Transverse colon (tissue), 4 donors: ENCODE results near the gene PDLIM7. TPM values are rescaled to one million over a fixed set of nuclear protein-coding genes. Genes with fewer than 3 reads are reported as not detected.

Experiments
- DNase-seq: peaks from one replicate; pipeline ENCODE4 v3.0.0-alpha.2; 2019
- H3K27ac ChIP-seq, 4 donors: fragments of 200-600 bp; sonication (generic); 2 replicates each; pipeline ENCODE4 v1.5.1; 2016 to 2018; ENCODE audit warnings: inconsistent platforms in 4 of 4
- H3K27me3 ChIP-seq: fragments of 200-600 bp; sonication (generic); 2 replicates; pipeline ENCODE4 v1.5.1; 2017; ENCODE audit warnings: inconsistent platforms
- H3K36me3 ChIP-seq, 4 donors: fragments of 200-600 bp; sonication (generic); 2 replicates each; pipeline ENCODE4 v1.5.1; 2017 to 2019; ENCODE audit warnings: inconsistent platforms in 4 of 4
- H3K4me1 ChIP-seq, 4 donors: fragments of 200-600 bp; sonication (generic); 2 replicates each; pipeline ENCODE4 v1.5.1; 2017 to 2020; ENCODE audit warnings: inconsistent platforms in 4 of 4
- H3K4me3 ChIP-seq, 4 donors: fragments of 200-600 bp; sonication (generic); 1 replicate in 1 of 4; 2 replicates in 3 of 4; pipeline versions ENCODE4 v1.5.1 to v1.6.1; 2017 to 2019; ENCODE audit warnings: inconsistent platforms in 4 of 4
- H3K9me3 ChIP-seq, 2 donors: fragments of 200-600 bp; sonication (generic); 2 replicates each; pipeline ENCODE4 v1.5.1; 2017 to 2019; ENCODE audit warnings: inconsistent platforms in 2 of 2
- CTCF ChIP-seq, 5 experiments: fragments of 200-600 bp in 3 of 5; fragments of 450-650 bp in 2 of 5; sonication (generic) in 3 of 5; IDR thresholded peaks; 1 replicate in 2 of 5; 2 replicates in 3 of 5; pipeline ENCODE4 v1.5.1; 2016 to 2017; ENCODE audit warnings: antibody characterized with exemption in 5 of 5, inconsistent platforms in 3 of 5, mild to moderate bottlenecking in 2 of 5, moderate library complexity in 1 of 5
- EP300 ChIP-seq: sonication (generic); formaldehyde crosslinking; IDR thresholded peaks from one replicate; pipeline ENCODE4 v1.6.1; 2017; ENCODE audit warnings: antibody characterized with exemption, low read depth
- POLR2A ChIP-seq: fragments of 450-650 bp; IDR thresholded peaks from one replicate; pipeline ENCODE4 v1.6.1; 2016; ENCODE audit warnings: antibody characterized with exemption, mild to moderate bottlenecking, moderate library complexity
- POLR2AphosphoS5 ChIP-seq, 3 donors: sonication (generic); formaldehyde crosslinking; IDR thresholded peaks; one replicate each; pipeline ENCODE4 v1.6.1; 2016; ENCODE audit warnings: antibody characterized with exemption in 3 of 3
- WGBS, 2 donors: methylation state at CpG; one replicate each; pipeline ENCODE4 v1.1.5; 2018; ENCODE audit warnings: low coverage in 1 of 2; 5-methylcytosine and 5-hydroxymethylcytosine counted together
- in situ Hi-C, 4 donors: fragments of 200-750 bp; cut with MboI; loops; one replicate each; pipeline versions ENCODE4 v1.15.0 to v1.15.1; 2017; ENCODE audit warnings: low sequenced_read_pairs in 3 of 4, low pct_ligation_motif_present in 1 of 4, low pct_unique_long_range_greater_than_20kb in 1 of 4
- intact Hi-C: fragments of 100-400 bp; cut with DNase I; formaldehyde crosslinking; loops from one replicate; pipeline ENCODE4 v1.15.1; 2023; ENCODE audit warnings: low total_unique reads
- total RNA-seq, 4 donors: library from RNA; depleted of rRNA; stranded (reverse); fragments of >200 nt; gene quantifications; one replicate each; pipeline ENCODE4 v1.1.0, GENCODE V29; 2016

Gene PDLIM7
- total RNA-seq, 4 donors from 2014 or later, result 52.6 to 256 (median 78.6) TPM

GRCh38 chr5:177516601-177517568 lies 19.5 kb upstream of the PDLIM7 start, which contains the start of gene DDX41:
Gene DDX41 (minus strand): TSS chr5:177516961. CDS start chr5:177516945, 16 bp downstream.
- Histone ChIP-seq H3K27ac (peak within 1 kb of the TSS; percentile 85 to 93 (median 91)), H3K9me3 (no peaks in the 10 kb centered on the region), H3K36me3 (peaks cover 0 to 45% (median 17%) of the 10 kb centered on the region in 4 donors), H3K27me3 (no peaks in the 10 kb centered on the region), H3K4me1 (peaks cover 11 to 20% (median 18%) of the 10 kb centered on the region in 4 donors), H3K4me3 (peak within 1 kb of the TSS; percentile 81 to 97 (median 86))
- in situ Hi-C loops, result loop anchor here in 1 of 4 donors (25.0 kb wide), 1 partner anchor 130 kb away; the partner anchor contains the start of gene SLC34A1
- DNase-seq, result peak; percentile 98
- no peak for TF ChIP-seq EP300
- TF ChIP-seq POLR2AphosphoS5 (IDR thresholded peaks at IDR 0.05), result peak; percentile 85 to 92 (median 86)
- TF ChIP-seq CTCF (IDR thresholded peaks at IDR 0.05), result no peak
- peak; percentile 62 for TF ChIP-seq POLR2A
- WGBS, 2 donors, result 1% methylated on average over 94 of the region's 96 CpGs; no CpG with 5 or more reads in 1 of the 2 donors
- intact Hi-C loops, result no loop called here

- DNase-seq, result no peak
- no peak for TF ChIP-seq POLR2A
- TF ChIP-seq POLR2AphosphoS5 (IDR thresholded peaks at IDR 0.05), result no peak
- TF ChIP-seq CTCF (IDR thresholded peaks at IDR 0.05), result no peak
- no peak for TF ChIP-seq EP300
- Histone ChIP-seq H3K27ac (no peak overlapping the region), H3K4me1 (peaks cover 11 to 20% (median 18%) of the 10 kb centered on the region in 4 donors), H3K27me3 (no peaks in the 10 kb centered on the region), H3K36me3 (peaks cover 0 to 44% (median 15%) of the 10 kb centered on the region in 4 donors), H3K4me3 (peak overlapping the region in 2 of 4 donors; percentile 81 to 89), H3K9me3 (no peaks in the 10 kb centered on the region)
- intact Hi-C loops, result no loop called here
- WGBS, 2 donors, result 85 to 100% methylated on average over 3 to 7 of the region's 7 CpGs
- in situ Hi-C loops, result loop anchor here in 1 of 4 donors (25.0 kb wide), 1 partner anchor 128 kb away; the partner anchor contains the start of gene SLC34A1
Measured at GRCh38 chr5:177515580-177515979, 18.2 kb upstream of the PDLIM7 start.

- DNase-seq, result no peak
- intact Hi-C loops, result no loop called here
- H3K9me3 ChIP-seq, result no peaks in the 10 kb centered on the region
- H3K4me1 ChIP-seq, result peaks cover 11 to 23% (median 19%) of the 10 kb centered on the region in 4 donors
- TF ChIP-seq EP300 (no peak), POLR2AphosphoS5 (IDR thresholded peaks at IDR 0.05) (no peak), CTCF (IDR thresholded peaks at IDR 0.05) (no peak), POLR2A (no peak)
- no peak overlapping the region for H3K4me3 ChIP-seq
- no peak overlapping the region for H3K27ac ChIP-seq
- H3K36me3 ChIP-seq, result peaks cover 0 to 44% (median 14%) of the 10 kb centered on the region in 4 donors
- WGBS, 2 donors, result 94 to 100% methylated on average over 1 to 11 of the region's 11 CpGs
- in situ Hi-C loops, result loop anchor here in 1 of 4 donors (25.0 kb wide), 1 partner anchor 127 kb away; the partner anchor contains the start of gene SLC34A1
- H3K27me3 ChIP-seq, result no peaks in the 10 kb centered on the region
Measured at GRCh38 chr5:177514541-177514940, 17.1 kb upstream of the PDLIM7 start.

GRCh38 chr5:177513500-177513899 lies 16.1 kb upstream of the PDLIM7 start:
- no peaks in the 10 kb centered on the region for H3K9me3 ChIP-seq
- 85 to 97% methylated on average over 4 to 15 of the region's 15 CpGs for WGBS, 2 donors
- no peak overlapping the region for H3K4me3 ChIP-seq
- intact Hi-C loops (no loop called here), in situ Hi-C loops (loop anchor here in 1 of 4 donors (25.0 kb wide), 1 partner anchor 126 kb away; the partner anchor contains the start of gene SLC34A1)
- DNase-seq, result no peak
- TF ChIP-seq POLR2AphosphoS5 (IDR thresholded peaks at IDR 0.05), result no peak
- TF ChIP-seq POLR2A, result no peak
- no peak for TF ChIP-seq EP300
- TF ChIP-seq CTCF (IDR thresholded peaks at IDR 0.05), result no peak
- H3K36me3 ChIP-seq, result peaks cover 0 to 44% (median 14%) of the 10 kb centered on the region in 4 donors
- H3K27ac ChIP-seq, result no peak overlapping the region
- H3K4me1 ChIP-seq, result peaks cover 8 to 18% (median 13%) of the 10 kb centered on the region in 4 donors
- no peaks in the 10 kb centered on the region for H3K27me3 ChIP-seq
